Skin epidermis (tissue), 12 donors: ENCODE data around the gene OR2F2.

ENCODE experiments used
- H3K27ac ChIP-seq, 21 experiments: fragments of 200-600 bp; sonication (generic) in 11 of 21; one replicate each; pipeline ENCODE4 v1.5.0; 2020; ENCODE audit warnings: mild to moderate bottlenecking in 3 of 21, inconsistent platforms in 2 of 21, moderate library complexity in 2 of 21
- H3K4me3 ChIP-seq, 7 experiments: fragments of 200-600 bp; sonication (generic) in 2 of 7; one replicate each; pipeline ENCODE4 v1.5.0; 2020; ENCODE audit warnings: inconsistent platforms in 2 of 7, mild to moderate bottlenecking in 2 of 7, moderate library complexity in 1 of 7

OR2F2 gene

DNA sequence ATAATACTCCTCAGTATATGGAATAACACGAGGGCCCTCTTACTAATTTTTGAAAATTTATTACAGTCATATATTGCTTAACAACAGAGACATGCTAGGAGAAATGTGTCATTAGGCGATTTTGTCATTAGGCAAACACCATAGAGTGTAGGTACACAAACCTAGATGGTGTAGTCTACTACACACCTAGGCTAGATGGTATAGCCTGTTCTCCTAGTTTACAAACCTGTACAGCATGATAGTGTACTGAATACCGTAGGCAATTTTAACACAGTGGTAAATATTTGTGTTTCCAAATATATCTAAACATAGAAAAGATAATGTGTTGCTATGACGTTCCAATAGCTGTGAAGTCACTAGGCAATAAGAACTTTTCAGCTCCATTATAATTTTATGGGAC lies 32.4 kb downstream of the OR2F2 start:
- no peak overlapping the region for H3K4me3 ChIP-seq
- no peak overlapping the region for H3K27ac ChIP-seq

DNA sequence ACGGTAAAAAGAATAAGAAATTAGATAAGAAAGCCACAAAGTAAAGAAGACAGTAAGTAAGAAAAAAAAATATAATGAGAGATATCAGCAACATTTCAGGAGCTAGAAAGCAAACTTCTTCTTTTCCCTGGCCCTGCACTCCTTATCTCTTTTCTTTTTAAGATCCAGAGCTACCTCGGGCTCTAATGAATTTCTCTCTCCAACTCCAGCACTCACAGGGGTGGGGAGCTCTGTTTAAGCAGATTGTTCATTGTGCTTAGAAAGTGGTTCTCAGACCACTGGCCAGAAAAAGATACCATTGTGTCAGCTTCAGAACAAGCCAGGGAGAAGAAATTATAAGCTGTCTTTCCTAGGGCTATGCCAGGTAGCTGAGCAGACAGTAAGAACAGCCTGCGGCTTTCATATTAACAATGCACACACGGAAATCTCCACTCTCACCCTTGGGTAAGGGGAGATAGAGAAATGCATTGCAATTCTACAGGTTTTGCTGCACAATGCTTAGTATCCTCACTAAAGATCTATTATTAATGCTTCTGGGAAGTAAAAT lies 38.9 kb downstream of the OR2F2 start:
- no peak overlapping the region for H3K27ac ChIP-seq
- H3K4me3 ChIP-seq: no peak overlapping the region

DNA sequence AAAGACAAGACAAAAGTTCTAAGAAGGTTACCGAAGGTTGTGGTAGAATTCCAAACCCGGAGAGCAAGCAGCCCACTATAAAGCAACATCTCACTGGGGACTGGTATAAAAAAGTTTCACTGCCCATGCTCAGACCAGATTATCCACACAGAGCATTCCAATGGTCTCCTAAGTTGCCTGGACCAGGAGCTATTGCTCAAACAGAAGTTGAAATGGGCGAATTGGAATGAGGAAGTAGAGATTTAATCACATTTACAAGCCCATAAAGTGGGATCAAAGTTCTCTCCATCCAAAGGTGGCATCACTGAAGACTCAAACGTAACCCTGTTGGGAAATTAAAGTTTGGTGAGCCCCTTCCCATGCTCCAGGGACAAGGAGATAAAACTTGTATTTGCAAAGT lies 39.4 kb downstream of the OR2F2 start:
- H3K4me3 ChIP-seq: no peak overlapping the region

DNA sequence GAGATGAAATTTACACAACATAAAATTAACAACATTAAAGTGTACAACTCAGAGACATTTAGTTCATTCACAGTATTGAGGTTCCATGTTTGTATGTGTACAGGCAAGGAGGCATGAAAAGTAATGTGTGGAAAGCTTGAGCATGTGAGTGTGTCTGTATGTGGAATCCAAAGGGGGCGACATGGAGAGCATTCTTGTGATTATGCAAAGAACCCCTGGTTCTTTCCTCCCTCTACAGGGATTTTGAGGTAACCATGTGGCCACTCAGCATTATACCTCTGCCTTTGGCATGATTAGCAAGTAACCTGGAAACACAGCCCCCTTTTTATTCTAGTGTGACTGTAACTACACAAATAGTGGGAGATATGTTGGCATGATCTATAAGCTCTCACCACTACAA lies 40.6 kb downstream of the OR2F2 start:
- Histone ChIP-seq H3K4me3 (no peak overlapping the region), H3K27ac (no peak overlapping the region)

More for the DNA sequence above, 39.4 kb downstream of the OR2F2 start:
- H3K27ac ChIP-seq: no peak overlapping the region

DNA sequence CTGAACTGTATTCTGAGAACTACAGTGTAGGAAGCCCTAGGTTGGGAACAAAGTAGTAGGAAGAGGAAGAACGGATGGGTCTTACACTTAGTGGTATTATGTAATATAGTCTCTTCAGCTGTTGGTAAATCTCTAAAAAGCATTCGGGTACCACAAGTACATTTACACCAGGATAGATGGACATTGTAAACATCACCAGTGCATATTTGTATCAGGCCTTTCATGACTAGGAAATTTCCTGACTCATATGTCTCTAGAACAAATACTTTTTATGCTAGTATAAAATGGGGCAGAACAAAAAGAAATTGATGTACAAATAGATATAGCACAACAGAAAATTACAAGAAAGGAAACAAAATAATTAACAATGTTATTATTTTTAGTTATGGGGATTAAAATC lies 43.6 kb downstream of the OR2F2 start:
- no peak overlapping the region for H3K27ac ChIP-seq

DNA sequence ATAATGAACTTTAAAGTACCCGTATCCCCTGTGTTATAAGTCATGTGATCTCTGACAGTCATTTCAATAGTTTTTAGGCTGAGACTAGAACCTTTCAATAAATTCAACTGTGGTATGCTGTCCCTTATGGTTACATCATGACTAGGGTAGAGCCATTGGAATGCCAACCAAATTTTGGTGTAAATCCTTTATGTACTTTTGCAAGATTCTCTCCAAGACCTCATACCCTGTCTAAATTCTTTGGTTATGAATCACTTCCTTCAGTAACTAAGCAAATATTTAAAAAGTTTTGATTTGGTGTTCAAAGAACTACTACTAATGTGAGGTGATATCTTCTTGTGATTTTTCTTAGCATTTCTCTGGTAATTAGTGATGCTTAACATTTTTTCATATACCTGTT lies 44.3 kb downstream of the OR2F2 start:
- Histone ChIP-seq H3K4me3 (no peak overlapping the region), H3K27ac (no peak overlapping the region)

More for the DNA sequence above, 43.6 kb downstream of the OR2F2 start:
- H3K4me3 ChIP-seq: no peak overlapping the region

DNA sequence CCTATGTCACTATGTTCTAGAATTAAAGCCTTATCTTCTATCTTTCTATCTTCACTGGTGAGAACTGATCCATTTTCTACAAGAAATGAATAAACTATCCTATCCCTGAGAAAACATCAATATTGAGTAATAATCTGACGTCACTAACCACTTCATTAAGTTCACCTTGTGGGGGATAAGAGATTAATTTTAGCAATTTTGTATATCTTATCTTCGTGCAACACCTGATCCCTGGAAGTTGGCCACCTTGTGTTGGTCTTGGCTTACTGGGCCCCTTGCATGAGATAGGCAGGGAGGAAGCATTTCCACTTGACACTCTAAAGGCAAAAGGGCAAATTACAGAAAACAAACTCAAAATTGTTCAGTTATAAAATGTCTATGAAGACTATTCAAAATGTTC lies 45.0 kb downstream of the OR2F2 start:
- H3K27ac ChIP-seq: no peak overlapping the region
- H3K4me3 ChIP-seq: no peak overlapping the region

DNA sequence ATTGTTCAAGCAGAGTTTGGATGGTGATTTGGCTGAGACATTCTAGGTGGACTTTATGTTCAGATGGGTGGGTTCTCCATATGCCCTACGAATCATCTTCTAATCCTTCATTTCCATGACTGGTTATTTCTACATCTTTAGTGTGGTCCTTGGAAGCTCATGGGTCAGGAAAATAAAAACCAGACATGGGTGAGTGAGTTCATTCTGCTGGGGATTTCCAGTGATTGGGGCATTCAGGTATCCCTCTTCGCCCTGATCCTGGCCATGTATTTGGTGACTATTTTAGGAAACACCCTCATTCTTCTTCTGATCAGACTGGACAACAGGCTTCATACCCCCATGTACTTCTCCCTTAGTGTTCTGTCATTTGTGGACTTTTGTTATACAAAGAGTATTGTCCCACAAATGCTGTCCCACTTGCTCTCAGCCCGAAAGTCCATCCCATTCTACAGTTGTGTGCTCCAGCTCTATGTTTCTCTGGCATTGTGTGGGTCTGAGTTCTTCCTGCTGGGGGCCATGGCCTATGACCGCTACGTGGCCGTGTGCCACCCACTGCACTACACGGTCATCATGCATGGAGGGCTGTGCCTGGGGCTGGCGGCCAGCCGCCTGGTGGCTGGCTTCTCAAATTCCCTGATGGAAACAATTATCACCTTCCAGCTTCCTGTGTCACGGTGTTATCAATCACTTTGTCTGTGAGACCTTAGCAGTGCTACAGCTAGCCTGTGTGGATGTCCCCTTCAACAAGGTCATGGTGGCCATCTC lies 45.9 kb downstream of the OR2F2 start:
- no peak overlapping the region for H3K4me3 ChIP-seq
- H3K27ac ChIP-seq: no peak overlapping the region

DNA sequence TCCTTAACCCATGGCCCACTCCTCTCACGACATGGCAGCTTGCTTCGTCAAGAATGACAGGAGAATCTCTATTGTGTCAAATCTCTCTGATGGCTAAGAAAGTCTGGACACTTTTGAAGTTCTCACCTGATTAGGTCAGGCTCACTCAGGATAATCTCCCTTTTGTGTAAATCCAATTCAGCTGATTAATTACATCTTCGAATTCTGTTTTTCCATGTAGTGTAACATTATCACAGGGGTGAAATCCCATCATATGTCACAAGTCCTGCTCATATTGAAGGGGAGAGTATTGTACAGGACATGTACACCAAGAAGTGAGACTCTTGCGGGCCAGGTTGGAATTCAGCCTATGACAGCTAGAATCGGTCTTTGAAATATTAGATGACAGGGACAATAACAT lies 48.9 kb downstream of the OR2F2 start:
- Histone ChIP-seq H3K27ac (no peak overlapping the region), H3K4me3 (no peak overlapping the region)
